ENCODE measurements around the gene ETV2.

ETV2 gene

GRCh38 chr19:35693835-35694599 lies 52.5 kb downstream of the ETV2 start:
- peak; percentile 99 for FAIRE-seq
- TF ChIP-seq TAF1 (IDR thresholded peaks at IDR 0.05; ENCODE audit: low read depth, low read length), result no peak
- no peak for TF ChIP-seq PAX5 (IDR thresholded peaks at IDR 0.05; ENCODE audit: insufficient read depth, low read length, severe bottlenecking)
- no peak for TF ChIP-seq POLR2AphosphoS5 (IDR thresholded peaks at IDR 0.05; ENCODE audit: low read depth, low read length)
- no peak for TF ChIP-seq SPI1 (IDR thresholded peaks at IDR 0.05; ENCODE audit: low read depth, low read length)
- peak; percentile 52; the same call in 1 of the 2 replicates for TF ChIP-seq POU2F2 (IDR thresholded peaks at IDR 0.05; ENCODE audit: low read depth, low read length)
- DNase-seq (ENCODE audit: insufficient read length, low spot score), result peak; percentile 81
